HFFc6 (cell line): ENCODE data around the gene STAU1. TPM values are rescaled to one million over a fixed set of nuclear protein-coding genes. Genes with fewer than 3 reads are reported as not detected.
"Not testable (repeated sequence)": the region's sequence is repeated elsewhere in the genome, so short reads cannot be mapped to it uniquely, and the experiment has no call there.

Experiments
- DNase-seq: peaks from one replicate; pipeline ENCODE4 v3.0.0-alpha.2; 2018
- H3K27ac Mint-ChIP-seq: 2 replicates; pipeline ENCODE4 v1.8.0; 2020; ENCODE audit warnings: mild to moderate bottlenecking, mixed read lengths
- H3K27me3 Mint-ChIP-seq: 2 replicates; pipeline ENCODE4 v1.8.0; 2021; ENCODE audit warnings: mild to moderate bottlenecking, moderate library complexity, mixed read lengths; ENCODE audit not compliant: insufficient read depth
- H3K36me3 Mint-ChIP-seq: 2 replicates; pipeline ENCODE4 v1.8.0; 2021; ENCODE audit warnings: low read depth, mixed read lengths
- H3K4me1 Mint-ChIP-seq: 2 replicates; pipeline ENCODE4 v1.8.0; 2020; ENCODE audit warnings: low read depth, mixed read lengths
- H3K4me3 Mint-ChIP-seq: 2 replicates; pipeline ENCODE4 v1.8.0; 2020; ENCODE audit warnings: mild to moderate bottlenecking, moderate library complexity, mixed read lengths
- H3K9me3 Mint-ChIP-seq: 2 replicates; pipeline ENCODE4 v1.8.0; 2020; ENCODE audit warnings: mild to moderate bottlenecking, mixed read lengths
- CTCF ChIP-seq: fragments of 200-600 bp; sonication (generic); IDR thresholded peaks from 2 replicates; pipeline ENCODE4 v1.5.0; 2021; ENCODE audit warnings: antibody characterized with exemption, mild to moderate bottlenecking
- total RNA-seq, 6 experiments: library from RNA; stranded (reverse); fragmentation: NEBNext Ultra II Directional; extraction: Animal tissue kit (Norgen Biotek cat#: 25700); gene quantifications; 2 replicates in 1 of 6; 3 replicates in 5 of 6; pipeline ENCODE4 v1.2.3, GENCODE V29; 2021

Gene STAU1
- total RNA-seq, 6 experiments from 2014 or later = 85.6 to 95.4 (median 87.9) TPM

- Mint-ChIP-seq H3K9me3 (no peaks in the 10 kb centered on the region), H3K27me3 (no peaks in the 10 kb centered on the region; the same call in 1 of the 2 replicates), H3K36me3 (no peaks in the 10 kb centered on the region; the same call in 1 of the 2 replicates), H3K4me1 (0 out of 2 replicates have a peak, but pooled peaks cover 4% of the 10 kb centered on the region), H3K4me3 (no peak overlapping the region), H3K27ac (no peak overlapping the region)
- no peak for TF ChIP-seq CTCF
- DNase-seq = no peak
Observed at GRCh38 chr20:49140834-49141233, 47.3 kb downstream of the STAU1 start.

- H3K9me3 Mint-ChIP-seq = no peaks in the 10 kb centered on the region
- TF ChIP-seq CTCF = no peak
- no peak overlapping the region for H3K4me3 Mint-ChIP-seq
- no peak for DNase-seq
- 0 out of 2 replicates have a peak, but pooled peaks cover 4% of the 10 kb centered on the region for H3K4me1 Mint-ChIP-seq
- H3K27ac Mint-ChIP-seq = no peak overlapping the region; the same call in 1 of the 2 replicates
- H3K27me3 Mint-ChIP-seq = no peaks in the 10 kb centered on the region; the same call in 1 of the 2 replicates
- H3K36me3 Mint-ChIP-seq = peaks cover 2% of the 10 kb centered on the region; the same call in 1 of the 2 replicates
Observed at GRCh38 chr20:49140411-49140810, 47.7 kb downstream of the STAU1 start.

GRCh38 chr20:49138431-49138830, 49.7 kb downstream of the STAU1 start:
- H3K4me3 Mint-ChIP-seq = no peak overlapping the region
- H3K27me3 Mint-ChIP-seq = no peaks in the 10 kb centered on the region; the same call in 1 of the 2 replicates
- no peaks in the 10 kb centered on the region for H3K9me3 Mint-ChIP-seq
- H3K27ac Mint-ChIP-seq = no peak overlapping the region
- no peak for DNase-seq
- peaks cover 16% of the 10 kb centered on the region; the same call in 1 of the 2 replicates for H3K36me3 Mint-ChIP-seq
- H3K4me1 Mint-ChIP-seq = peaks cover 6% of the 10 kb centered on the region
- no peak for TF ChIP-seq CTCF

- no peak for DNase-seq
- Mint-ChIP-seq H3K9me3 (no peaks in the 10 kb centered on the region), H3K27ac (no peak overlapping the region), H3K27me3 (no peaks in the 10 kb centered on the region; the same call in 1 of the 2 replicates), H3K4me1 (peaks cover 14% of the 10 kb centered on the region), H3K36me3 (peaks cover 18% of the 10 kb centered on the region; the same call in 1 of the 2 replicates), H3K4me3 (no peak overlapping the region)
- TF ChIP-seq CTCF = no peak
Observed at GRCh38 chr20:49136817-49137571, 51.1 kb downstream of the STAU1 start.

- not testable (repeated sequence) for H3K9me3 Mint-ChIP-seq, H3K27ac Mint-ChIP-seq, H3K4me1 Mint-ChIP-seq, H3K27me3 Mint-ChIP-seq, H3K4me3 Mint-ChIP-seq, DNase-seq
- peaks cover 18% of the 10 kb centered on the region; the same call in 1 of the 2 replicates for H3K36me3 Mint-ChIP-seq
Observed at GRCh38 chr20:49134797-49135196, 53.3 kb downstream of the STAU1 start.

GRCh38 chr20:49133571-49133970, 54.6 kb downstream of the STAU1 start:
- no peak for TF ChIP-seq CTCF
- Mint-ChIP-seq H3K27me3 (no peaks in the 10 kb centered on the region; the same call in 1 of the 2 replicates), H3K4me1 (peaks cover 10% of the 10 kb centered on the region), H3K27ac (peak overlapping the region; percentile 21; the same call in 1 of the 2 replicates), H3K4me3 (no peak overlapping the region), H3K9me3 (no peaks in the 10 kb centered on the region), H3K36me3 (peaks cover 18% of the 10 kb centered on the region; the same call in 1 of the 2 replicates)
- no peak for DNase-seq
